Head of caudate nucleus (tissue), 42 donors: ENCODE measurements around the gene FAM117B.
"Not testable (repeated sequence)": the region's sequence is repeated elsewhere in the genome, so short reads cannot be mapped to it uniquely, and the experiment has no call there.

ENCODE experiments used
- DNase-seq, 42 donors: peaks; one replicate each; pipeline versions ENCODE4 v3.0.0 to v3.0.0-alpha.2; 2020 to 2021; ENCODE audit warnings: mixed read lengths in 7 of 42
- intact Hi-C: fragments of 100-400 bp; cut with DNase I; formaldehyde crosslinking; loops from one replicate; pipeline ENCODE4 v1.15.0; 2022

FAM117B gene

DNA sequence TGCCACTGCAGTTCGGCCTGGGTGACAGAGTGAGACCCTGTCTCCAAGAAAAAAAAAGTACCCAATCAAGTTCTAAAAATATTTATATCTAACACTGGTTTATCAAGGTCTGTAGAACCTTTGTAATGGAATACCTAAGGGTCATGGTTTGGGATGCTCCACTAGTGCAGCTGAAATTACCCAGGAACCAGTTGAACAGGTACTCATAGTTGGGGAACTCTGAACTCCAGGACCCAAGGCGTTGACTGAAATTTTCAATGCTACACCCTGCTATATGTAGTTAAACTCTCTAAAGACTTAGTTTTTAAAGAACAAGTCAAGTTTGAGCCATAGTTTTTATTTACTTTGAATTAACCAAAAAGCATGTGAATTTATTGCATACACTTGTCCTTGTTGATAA is 55.1 kb downstream of the FAM117B start:
- DNase-seq: no peak
- intact Hi-C loops: no loop called here

DNA sequence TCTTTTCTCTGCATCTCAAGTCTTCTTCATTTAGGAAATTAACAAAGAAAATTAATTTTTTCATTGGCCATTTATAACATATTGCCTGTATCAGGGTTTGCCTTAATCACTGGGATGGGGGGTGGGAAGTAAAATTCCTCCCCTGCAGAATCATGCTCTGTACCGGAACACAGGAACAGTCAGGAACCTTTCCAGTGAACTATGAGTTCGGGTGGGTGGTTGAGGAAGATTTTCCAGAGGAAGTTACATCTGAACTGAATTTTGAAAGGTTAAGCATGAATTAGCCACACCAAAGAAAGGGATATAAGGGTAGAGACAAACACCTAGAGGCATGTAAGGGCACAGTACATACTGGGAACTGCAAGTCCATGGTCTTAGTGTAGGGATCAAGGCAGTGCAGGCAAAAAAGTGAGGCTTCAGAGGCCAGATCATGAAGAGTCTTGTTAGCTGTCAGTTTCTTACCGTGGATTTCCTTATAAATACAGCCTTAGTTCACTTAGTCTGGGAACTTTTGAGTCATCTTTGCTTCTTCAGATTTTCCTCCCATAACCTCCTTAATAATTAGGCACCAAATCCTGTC is 55.6 kb downstream of the FAM117B start:
- DNase-seq: peak in 17 of 42 donors; percentile 7 to 66 (median 35)
- intact Hi-C loops: no loop called here

DNA sequence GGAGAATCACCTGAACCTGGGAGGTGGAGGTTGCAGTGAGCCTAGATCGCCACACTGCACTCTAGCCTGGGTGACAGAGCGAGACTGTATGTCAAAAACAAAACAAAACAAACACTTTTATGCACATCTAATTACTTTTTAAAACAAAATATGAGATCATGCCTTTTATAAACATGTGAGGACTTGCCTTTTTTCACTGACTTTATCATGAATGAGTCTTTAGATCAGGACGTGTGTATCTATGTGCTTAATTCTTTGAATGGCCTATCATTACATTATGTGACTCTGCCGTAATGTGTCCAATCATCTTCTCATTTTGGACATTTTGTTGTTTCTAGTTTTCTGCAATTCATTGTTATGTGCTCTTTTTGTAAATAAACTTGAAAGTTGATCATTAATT is 58.7 kb downstream of the FAM117B start:
- DNase-seq: no peak
- intact Hi-C loops: no loop called here

DNA sequence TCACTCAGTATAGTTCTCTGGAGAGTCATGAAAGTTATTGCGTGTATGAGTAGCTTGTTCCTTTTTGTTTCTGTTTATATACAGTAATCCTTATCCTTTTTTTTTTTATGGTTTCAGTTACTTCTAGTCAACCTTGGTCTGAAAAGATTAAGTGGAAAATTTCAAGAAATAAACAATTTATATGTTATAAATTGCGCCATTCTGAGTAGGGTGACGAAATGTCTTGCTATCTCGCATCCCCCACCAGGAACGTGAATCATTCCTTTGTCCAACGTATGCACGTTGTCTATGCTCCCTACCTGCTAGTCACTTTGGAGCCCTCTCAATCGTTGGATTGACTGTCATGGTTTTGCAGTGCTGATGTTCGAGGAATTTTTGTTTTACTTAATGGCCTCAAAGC is 60.4 kb downstream of the FAM117B start:
- DNase-seq: no peak
- intact Hi-C loops: no loop called here

- intact Hi-C loops: no loop called here
- no peak for DNase-seq
Observed at GRCh38 chr2:202700075-202700901, 65.5 kb downstream of the FAM117B start.

DNA sequence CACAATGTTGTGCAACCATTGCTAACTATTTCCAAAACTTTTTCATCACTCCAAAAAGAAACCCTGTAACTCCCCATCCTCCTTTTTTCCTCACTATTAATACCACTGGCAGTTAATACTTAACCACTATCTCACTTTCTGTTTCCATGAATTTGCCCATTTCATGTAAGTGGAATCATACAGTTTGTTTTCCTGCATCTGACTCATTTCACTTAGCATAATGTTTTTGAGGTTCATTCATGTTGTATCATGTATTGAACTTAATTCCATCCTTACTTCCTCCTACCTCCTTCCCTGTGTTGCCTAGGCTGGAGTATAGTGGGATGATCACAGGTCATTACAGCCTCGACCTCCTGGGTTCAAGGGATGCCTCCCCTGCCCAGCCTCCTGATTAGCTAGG is 68.3 kb downstream of the FAM117B start:
- intact Hi-C loops: no loop called here
- no peak for DNase-seq

DNA sequence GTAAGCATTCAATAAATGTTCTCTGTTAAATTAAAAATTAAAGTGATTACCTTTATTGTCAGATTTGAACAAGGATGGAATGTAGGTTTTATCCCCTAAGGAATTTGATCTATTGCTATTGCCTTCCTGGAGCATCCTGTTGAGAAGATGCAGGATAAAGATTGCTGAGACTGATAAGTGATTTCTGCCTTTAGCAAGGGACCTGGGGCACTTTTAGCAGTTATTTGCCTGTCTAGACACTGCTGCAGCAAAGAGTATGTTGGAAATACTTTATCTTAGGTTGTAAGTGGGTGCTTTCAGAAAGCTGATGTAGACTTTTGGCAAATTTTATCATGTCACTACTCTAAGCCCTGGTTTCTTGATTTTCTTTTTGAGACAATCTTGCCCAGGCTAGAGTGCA is 69.5 kb downstream of the FAM117B start:
- intact Hi-C loops: no loop called here
- DNase-seq: no peak

GRCh38 chr2:202705446-202706020 is 70.8 kb downstream of the FAM117B start:
- intact Hi-C loops: no loop called here
- peak in 27 of 42 donors; percentile 14 to 78 (median 39) for DNase-seq

GRCh38 chr2:202714971-202715935 is 80.5 kb downstream of the FAM117B start:
- DNase-seq, intact Hi-C loops: not testable (repeated sequence)

- intact Hi-C loops: no loop called here
- no peak for DNase-seq
Observed at GRCh38 chr2:202716114-202716718, 81.4 kb downstream of the FAM117B start.

- no peak for DNase-seq
- intact Hi-C loops: no loop called here
Observed at GRCh38 chr2:202716953-202717597, 82.3 kb downstream of the FAM117B start.

- intact Hi-C loops: no loop called here
Observed at GRCh38 chr2:202717598-202718310, 83.0 kb downstream of the FAM117B start.

GRCh38 chr2:202718614-202719013 is 83.8 kb downstream of the FAM117B start:
- no peak for DNase-seq
- intact Hi-C loops: no loop called here

More at GRCh38 chr2:202717598-202718310, 83.0 kb downstream of the FAM117B start:
- no peak for DNase-seq

DNA sequence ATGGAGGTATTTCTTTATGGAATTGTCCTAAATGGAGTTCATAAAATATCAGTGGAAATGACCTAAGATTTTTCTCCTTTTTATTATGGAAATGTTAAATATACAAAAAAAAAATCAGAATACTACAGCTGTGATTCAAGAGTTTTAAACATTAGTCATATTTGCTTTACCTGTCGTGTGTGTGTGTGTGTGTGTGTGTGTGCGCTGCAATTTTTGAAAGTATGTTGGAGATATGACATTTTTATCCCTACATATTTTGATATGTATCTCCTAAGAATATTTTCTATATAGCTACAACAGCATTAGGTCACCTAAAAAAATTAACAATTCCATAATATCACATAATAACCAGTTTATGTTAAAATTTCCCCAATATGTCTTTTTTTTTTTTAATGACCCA is 85.5 kb downstream of the FAM117B start:
- intact Hi-C loops: no loop called here
- DNase-seq: no peak

GRCh38 chr2:202721621-202722020 is 86.9 kb downstream of the FAM117B start:
- intact Hi-C loops: no loop called here
- DNase-seq: no peak

- intact Hi-C loops: no loop called here
- DNase-seq: no peak
Observed at GRCh38 chr2:202723746-202724145, 89.0 kb downstream of the FAM117B start.

DNA sequence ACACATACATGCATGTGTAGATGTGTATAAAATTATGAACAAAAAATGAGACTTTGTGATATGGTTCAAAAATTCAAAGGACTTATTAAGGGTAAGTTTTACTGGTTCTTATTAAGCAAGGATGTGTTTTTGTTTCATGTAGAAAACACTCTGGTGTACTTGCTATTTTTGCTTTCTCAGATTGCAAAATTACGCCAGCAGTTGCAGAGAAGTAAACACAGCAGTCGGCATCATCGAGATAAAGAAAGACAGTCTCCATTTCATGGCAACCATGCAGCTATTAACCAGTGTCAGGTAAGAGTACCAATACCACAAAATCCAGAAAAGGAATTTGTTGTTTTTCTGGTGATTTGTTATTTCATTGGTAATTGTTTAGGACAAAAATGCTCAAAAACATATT is 91.3 kb downstream of the FAM117B start:
- DNase-seq: no peak
- intact Hi-C loops: no loop called here

- no peak for DNase-seq
- intact Hi-C loops: no loop called here
Observed at GRCh38 chr2:202736826-202737225, 102.1 kb downstream of the FAM117B start.
